K562 (cell line): Measurements from ENCODE around the gene NUP210. TPM values are rescaled to one million over a fixed set of nuclear protein-coding genes. Genes with fewer than 3 reads are reported as not detected.
A peak's percentile ranks its signal among the peaks of the same experiment; 100 is the strongest.

ENCODE experiments used
- ATF1 ChIP-seq, 2 experiments: fragments of 450-650 bp in 1 of 2; IDR thresholded peaks; 2 replicates each; pipeline ENCODE4 v1.6.1; 2016; ENCODE audit warnings: missing compliant biosample characterization in 1 of 2, missing genetic modification characterization in 1 of 2
- ATF4 ChIP-seq: fragments of 450-650 bp; formaldehyde crosslinking; IDR thresholded peaks from 2 replicates; pipeline ENCODE4 v1.4.0; 2022; ENCODE audit warnings: mild to moderate bottlenecking, moderate library complexity
- BRF2 ChIP-seq: IDR thresholded peaks from 3 replicates; pipeline ENCODE4 v1.6.1; 2011; ENCODE audit warnings: borderline replicate concordance, mild to moderate bottlenecking; ENCODE audit not compliant: insufficient read length, insufficient read depth
- CGGBP1 ChIP-seq: fragments of 250-450 bp; sonication (Bioruptor Pico); IDR thresholded peaks from 2 replicates; pipeline ENCODE4 v1.9.0; 2021; ENCODE audit warnings: mild to moderate bottlenecking
- FOXA1 ChIP-seq: fragments of 450-650 bp; IDR thresholded peaks from 2 replicates; pipeline ENCODE4 v1.6.1; 2016; ENCODE audit warnings: mild to moderate bottlenecking, borderline replicate concordance
- LCOR ChIP-seq: sonication (generic); formaldehyde crosslinking; IDR thresholded peaks from 2 replicates; pipeline ENCODE4 v1.8.0; 2022; ENCODE audit warnings: mild to moderate bottlenecking, missing genetic modification reagents
- NFATC3 ChIP-seq: fragments of 450-650 bp; IDR thresholded peaks from 2 replicates; pipeline ENCODE4 v1.6.1; 2017; ENCODE audit warnings: mild to moderate bottlenecking
- NFIC ChIP-seq: fragments of 450-650 bp; IDR thresholded peaks from 2 replicates; pipeline ENCODE4 v1.6.1; 2017; ENCODE audit warnings: mild to moderate bottlenecking, inconsistent platforms
- PRMT5 ChIP-seq: sonication (generic); formaldehyde crosslinking; IDR thresholded peaks from 2 replicates; pipeline ENCODE4 v1.5.0; 2020; ENCODE audit warnings: missing genetic modification reagents
- RAD51 ChIP-seq: fragments of 450-650 bp; IDR thresholded peaks from 2 replicates; pipeline ENCODE4 v1.7.1; 2016; ENCODE audit warnings: low read depth, mild to moderate bottlenecking, borderline replicate concordance
- SAFB2 ChIP-seq: fragments of 200-400 bp; formaldehyde crosslinking; IDR thresholded peaks from 2 replicates; pipeline ENCODE4 v1.6.1; 2018; ENCODE audit warnings: borderline replicate concordance, low read length, low read depth, moderate library complexity; ENCODE audit not compliant: severe bottlenecking
- SNIP1 ChIP-seq: fragments of 450-650 bp; IDR thresholded peaks from 2 replicates; pipeline ENCODE4 v1.7.1; 2017; ENCODE audit warnings: low read depth, mild to moderate bottlenecking
- UBTF ChIP-seq, 2 experiments: IDR thresholded peaks; 2 replicates each; pipeline ENCODE4 v1.6.1; 2012; ENCODE audit warnings: improper control_type of control experiment in 2 of 2, low read depth in 2 of 2, low read length in 2 of 2, borderline replicate concordance in 1 of 2
- WHSC1 ChIP-seq: IDR thresholded peaks from one replicate; pipeline ENCODE4 v1.6.1; 2012; ENCODE audit warnings: low read length, control low read depth, inconsistent platforms
- ZBTB49 ChIP-seq: sonication (generic); formaldehyde crosslinking; IDR thresholded peaks from 2 replicates; pipeline ENCODE4 v1.8.0; 2022; ENCODE audit warnings: missing genetic modification reagents, mild to moderate bottlenecking, borderline replicate concordance
- ZFP1 ChIP-seq: fragments of 450-650 bp; formaldehyde crosslinking; IDR thresholded peaks from 2 replicates; pipeline ENCODE4 v1.4.0; 2020; ENCODE audit warnings: mild to moderate bottlenecking, mixed read lengths
- ZFP30 ChIP-seq: fragments of 250-450 bp; sonication (Bioruptor Pico); IDR thresholded peaks from 2 replicates; pipeline ENCODE4 v1.8.0; 2022; ENCODE audit warnings: moderate library complexity, mild to moderate bottlenecking, inconsistent platforms, borderline replicate concordance
- ZFP36 ChIP-seq: fragments of 150-350 bp; IDR thresholded peaks from 2 replicates; pipeline ENCODE4 v1.6.1; 2018; ENCODE audit warnings: low read length, low read depth; ENCODE audit not compliant: partially characterized antibody
- ZNF79 ChIP-seq: fragments of 250-450 bp; sonication (Bioruptor Pico); IDR thresholded peaks from 2 replicates; pipeline ENCODE4 v1.4.0; 2020; ENCODE audit warnings: low read depth, mild to moderate bottlenecking, moderate library complexity
- polyA plus RNA-seq, 8 experiments: library from polyadenylated mRNA; depleted of rRNA in 4 of 8; stranded (reverse) in 5 of 8; unstranded in 3 of 8; fragments of >200 nt; fragmentation: Nextera tagmentation in 2 of 8; fragmentation: Illumina TruSeq in 1 of 8; extraction: Ambion mirVana in 2 of 8; extraction: Trizol in 1 of 8; gene quantifications; 2 replicates each; pipeline versions ENCODE4 v1.2.1 to v1.2.3, GENCODE V29; 2011 to 2014; ENCODE audit warnings: inconsistent platforms in 1 of 8, missing spikeins in 1 of 8
- total RNA-seq, 7 experiments: library from RNA; depleted of rRNA in 6 of 7; stranded (reverse); fragments of >200 nt in 6 of 7; fragmentation: Illumina TruSeq in 2 of 7; extraction: Trizol in 2 of 7; gene quantifications; 2 replicates each; pipeline versions ENCODE4 v1.2.1 to v1.2.3, GENCODE V29; 2011 to 2021; ENCODE audit warnings: low replicate concordance in 1 of 7

The NUP210 gene
- total and polyA plus RNA-seq, 9 of the 15 experiments (the other 6 are each of a cell fraction or from before 2014, with no cell fraction given) = 1.2 to 138 (median 44.0) TPM

- TF ChIP-seq UBTF (IDR thresholded peaks at IDR 0.05; ENCODE audit: borderline replicate concordance in 1 of 2, low read depth in 2 of 2, low read length in 2 of 2) (peak; percentile 41 to 61; a peak in 1 of 4 replicates), SAFB2 (no peak), SNIP1 (no peak), PRMT5 (CRISPR knock-in tag) (no peak), CGGBP1 (CRISPR knock-in tag) (no peak), RAD51 (peak; percentile 11; the same call in 1 of the 2 replicates), LCOR (CRISPR knock-in tag) (no peak), ATF1 (CRISPR knock-in tag; IDR thresholded peaks at IDR 0.05) (no peak), ATF1 (tag; IDR thresholded peaks at IDR 0.05) (no peak), NFIC (peak; percentile 14; the same call in 1 of the 2 replicates), ZNF79 (CRISPR knock-in tag) (no peak), ZBTB49 (CRISPR knock-in tag) (no peak), ATF4 (CRISPR knock-in tag) (no peak), WHSC1 (no peak), ZFP1 (CRISPR knock-in tag) (no peak), BRF2 (no peak), ZFP36 (peak; percentile 4), ZFP30 (CRISPR knock-in tag) (no peak), NFATC3 (no peak), FOXA1 (no peak)
Measured at GRCh38 chr3:13282986-13283876, 136.9 kb downstream of the NUP210 start (continued).
